K562 (cell line): ENCODE results near the gene BORCS8. TPM values are rescaled to one million over a fixed set of nuclear protein-coding genes. Genes with fewer than 3 reads are reported as not detected.
A peak's percentile ranks its signal among the peaks of the same experiment; 100 is the strongest.

Source experiments
- BRD4 ChIP-seq: fragments of 200-600 bp; sonication (generic); IDR thresholded peaks from 2 replicates; pipeline ENCODE4 v1.6.1; 2017; ENCODE audit warnings: inconsistent platforms
- CBX8 ChIP-seq: fragments of 200-600 bp; sonication (generic); IDR thresholded peaks from 2 replicates; pipeline ENCODE4 v1.6.1; 2012; ENCODE audit warnings: borderline replicate concordance, mixed run types, low read depth, mild to moderate bottlenecking, moderate library complexity, mixed read lengths, low read length, control low read depth, inconsistent platforms; ENCODE audit not compliant: poor library complexity, severe bottlenecking; ENCODE audit errors: extremely low read depth
- KLF16 ChIP-seq: IDR thresholded peaks from 2 replicates; pipeline ENCODE4 v1.6.1; 2016; ENCODE audit warnings: antibody characterized with exemption
- MAZ ChIP-seq, 2 experiments: fragments of 450-650 bp in 1 of 2; sonication (generic) in 1 of 2; formaldehyde crosslinking; IDR thresholded peaks in 1 of 2; conservative IDR thresholded peaks in 1 of 2; 2 replicates each; pipeline versions ENCODE4 v1.4.0 to v1.5.0; 2020; ENCODE audit warnings: mild to moderate bottlenecking in 1 of 2, missing genetic modification reagents in 1 of 2
- NCOA1 ChIP-seq: fragments of 450-650 bp; IDR thresholded peaks from 2 replicates; pipeline ENCODE4 v1.6.1; 2016; ENCODE audit warnings: low read depth
- NEUROD1 ChIP-seq: fragments of 150-350 bp; IDR thresholded peaks from 2 replicates; pipeline ENCODE4 v1.6.1; 2014; ENCODE audit warnings: borderline replicate concordance, low read length, low read depth; ENCODE audit not compliant: partially characterized antibody
- SMARCE1 ChIP-seq: fragments of 450-650 bp; IDR thresholded peaks from 2 replicates; pipeline ENCODE4 v1.7.1; 2016; ENCODE audit warnings: mild to moderate bottlenecking
- SREBF2 ChIP-seq: sonication (generic); formaldehyde crosslinking; IDR thresholded peaks from 2 replicates; pipeline ENCODE4 v1.4.0; 2020; ENCODE audit warnings: mild to moderate bottlenecking, missing genetic modification reagents
- STAG1 ChIP-seq: sonication (generic); formaldehyde crosslinking; IDR thresholded peaks from 2 replicates; pipeline ENCODE4 v1.5.0; 2020; ENCODE audit warnings: missing genetic modification reagents, borderline replicate concordance
- TEAD1 ChIP-seq, 2 experiments: fragments of 450-650 bp in 1 of 2; sonication (generic) in 1 of 2; formaldehyde crosslinking; IDR thresholded peaks; 2 replicates each; pipeline versions ENCODE4 v1.4.0 to v1.8.0; 2020 to 2022; ENCODE audit warnings: mild to moderate bottlenecking in 2 of 2, missing genetic modification reagents in 1 of 2
- ZNF644 ChIP-seq: fragments of 200-800 bp; sonication (Bioruptor generic); IDR thresholded peaks from 2 replicates; pipeline ENCODE4 v1.6.1; 2016; ENCODE audit warnings: low read depth, missing genetic modification characterization, missing compliant biosample characterization
- ZNF696 ChIP-seq: fragments of 250-450 bp; sonication (Bioruptor Pico); conservative IDR thresholded peaks from 2 replicates; pipeline ENCODE4 v1.4.0; 2020; ENCODE audit warnings: mild to moderate bottlenecking, moderate library complexity
- polyA plus RNA-seq, 8 experiments: library from polyadenylated mRNA; depleted of rRNA in 4 of 8; stranded (reverse) in 5 of 8; unstranded in 3 of 8; fragments of >200 nt; fragmentation: Nextera tagmentation in 2 of 8; fragmentation: Illumina TruSeq in 1 of 8; extraction: Ambion mirVana in 2 of 8; extraction: Trizol in 1 of 8; gene quantifications; 2 replicates each; pipeline versions ENCODE4 v1.2.1 to v1.2.3, GENCODE V29; 2011 to 2014; ENCODE audit warnings: inconsistent platforms in 1 of 8, missing spikeins in 1 of 8
- total RNA-seq, 7 experiments: library from RNA; depleted of rRNA in 6 of 7; stranded (reverse); fragments of >200 nt in 6 of 7; fragmentation: Illumina TruSeq in 2 of 7; extraction: Trizol in 2 of 7; gene quantifications; 2 replicates each; pipeline versions ENCODE4 v1.2.1 to v1.2.3, GENCODE V29; 2011 to 2021; ENCODE audit warnings: low replicate concordance in 1 of 7
- TF ChIP-seq, protein P1 (sequence below): fragments of 250-450 bp; sonication (Bioruptor Pico); IDR thresholded peaks from 2 replicates; pipeline ENCODE4 v1.4.0; 2020; ENCODE audit warnings: mild to moderate bottlenecking, moderate library complexity
- TF ChIP-seq, protein P2 (sequence below): sonication (generic); formaldehyde crosslinking; IDR thresholded peaks from 2 replicates; pipeline ENCODE4 v1.8.0; 2022; ENCODE audit warnings: missing genetic modification reagents, mild to moderate bottlenecking, borderline replicate concordance
- TF ChIP-seq, protein P3 (sequence below), 2 experiments: fragments of 450-650 bp; formaldehyde crosslinking in 1 of 2; IDR thresholded peaks; 2 replicates each; pipeline versions ENCODE4 v1.4.0 to v1.6.1; 2014 to 2020; ENCODE audit warnings: mild to moderate bottlenecking in 2 of 2, borderline replicate concordance in 1 of 2, low read depth in 1 of 2

The BORCS8 gene
- total and polyA plus RNA-seq, 9 of the 15 experiments (the other 6 are each of a cell fraction or from before 2014, with no cell fraction given), result 4.6 to 33.6 (median 16.3) TPM

DNA sequence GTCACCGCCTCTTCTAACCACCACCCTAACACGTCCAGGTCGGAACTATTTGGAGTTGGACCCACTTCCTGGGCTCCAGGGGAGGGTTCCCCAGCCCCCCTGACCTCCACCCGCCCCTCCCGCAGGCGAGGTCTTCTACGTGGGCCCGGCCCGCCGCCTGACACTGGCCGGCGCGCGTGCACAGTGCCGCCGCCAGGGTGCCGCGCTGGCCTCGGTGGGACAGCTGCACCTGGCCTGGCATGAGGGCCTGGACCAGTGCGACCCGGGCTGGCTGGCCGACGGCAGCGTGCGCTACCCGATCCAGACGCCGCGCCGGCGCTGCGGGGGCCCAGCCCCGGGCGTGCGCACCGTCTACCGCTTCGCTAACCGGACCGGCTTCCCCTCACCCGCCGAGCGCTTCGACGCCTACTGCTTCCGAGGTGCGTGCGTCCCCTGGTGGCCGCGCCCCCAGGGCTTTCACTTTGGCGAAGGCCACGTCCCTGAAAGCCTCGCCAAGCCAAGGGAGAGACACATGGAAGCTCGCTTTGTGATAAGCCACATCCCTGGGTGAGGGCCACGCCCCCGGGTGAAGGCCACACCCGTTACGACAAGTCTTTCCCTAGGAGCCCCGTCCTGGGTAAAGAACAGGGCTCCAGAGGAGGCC is 33.0 kb upstream of the BORCS8 start (continued):
- TF ChIP-seq TEAD1 (CRISPR knock-in tag; IDR thresholded peaks at IDR 0.05) (peak in 1 of 2 experiments; percentile 80; a peak in 2 of 4 replicates), BRD4 (no peak), NCOA1 (no peak), NEUROD1 (peak; percentile 53), MAZ (CRISPR knock-in tag; conservative IDR thresholded peaks at IDR 0.05 in 1 of 2, IDR thresholded peaks at IDR 0.05 in 1 of 2) (peak; percentile 74 to 84), CBX8 (no peak), SMARCE1 (no peak), ZNF696 (CRISPR knock-in tag) (no peak), KLF16 (peak; percentile 24; the same call in 1 of the 2 replicates), SREBF2 (CRISPR knock-in tag) (no peak), STAG1 (CRISPR knock-in tag) (peak; percentile 63), ZNF644 (tag) (no peak)
- TF ChIP-seq, protein P1, sequence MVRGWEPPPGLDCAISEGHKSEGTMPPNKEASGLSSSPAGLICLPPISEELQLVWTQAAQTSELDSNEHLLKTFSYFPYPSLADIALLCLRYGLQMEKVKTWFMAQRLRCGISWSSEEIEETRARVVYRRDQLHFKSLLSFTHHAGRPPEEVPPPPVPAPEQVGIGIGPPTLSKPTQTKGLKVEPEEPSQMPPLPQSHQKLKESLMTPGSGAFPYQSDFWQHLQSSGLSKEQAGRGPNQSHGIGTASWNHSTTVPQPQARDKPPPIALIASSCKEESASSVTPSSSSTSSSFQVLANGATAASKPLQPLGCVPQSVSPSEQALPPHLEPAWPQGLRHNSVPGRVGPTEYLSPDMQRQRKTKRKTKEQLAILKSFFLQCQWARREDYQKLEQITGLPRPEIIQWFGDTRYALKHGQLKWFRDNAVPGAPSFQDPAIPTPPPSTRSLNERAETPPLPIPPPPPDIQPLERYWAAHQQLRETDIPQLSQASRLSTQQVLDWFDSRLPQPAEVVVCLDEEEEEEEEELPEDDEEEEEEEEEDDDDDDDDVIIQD (CRISPR knock-in tag), result no peak
- TF ChIP-seq, protein P2, sequence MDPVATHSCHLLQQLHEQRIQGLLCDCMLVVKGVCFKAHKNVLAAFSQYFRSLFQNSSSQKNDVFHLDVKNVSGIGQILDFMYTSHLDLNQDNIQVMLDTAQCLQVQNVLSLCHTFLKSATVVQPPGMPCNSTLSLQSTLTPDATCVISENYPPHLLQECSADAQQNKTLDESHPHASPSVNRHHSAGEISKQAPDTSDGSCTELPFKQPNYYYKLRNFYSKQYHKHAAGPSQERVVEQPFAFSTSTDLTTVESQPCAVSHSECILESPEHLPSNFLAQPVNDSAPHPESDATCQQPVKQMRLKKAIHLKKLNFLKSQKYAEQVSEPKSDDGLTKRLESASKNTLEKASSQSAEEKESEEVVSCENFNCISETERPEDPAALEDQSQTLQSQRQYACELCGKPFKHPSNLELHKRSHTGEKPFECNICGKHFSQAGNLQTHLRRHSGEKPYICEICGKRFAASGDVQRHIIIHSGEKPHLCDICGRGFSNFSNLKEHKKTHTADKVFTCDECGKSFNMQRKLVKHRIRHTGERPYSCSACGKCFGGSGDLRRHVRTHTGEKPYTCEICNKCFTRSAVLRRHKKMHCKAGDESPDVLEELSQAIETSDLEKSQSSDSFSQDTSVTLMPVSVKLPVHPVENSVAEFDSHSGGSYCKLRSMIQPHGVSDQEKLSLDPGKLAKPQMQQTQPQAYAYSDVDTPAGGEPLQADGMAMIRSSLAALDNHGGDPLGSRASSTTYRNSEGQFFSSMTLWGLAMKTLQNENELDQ (CRISPR knock-in tag), result no peak
- TF ChIP-seq, protein P3, sequence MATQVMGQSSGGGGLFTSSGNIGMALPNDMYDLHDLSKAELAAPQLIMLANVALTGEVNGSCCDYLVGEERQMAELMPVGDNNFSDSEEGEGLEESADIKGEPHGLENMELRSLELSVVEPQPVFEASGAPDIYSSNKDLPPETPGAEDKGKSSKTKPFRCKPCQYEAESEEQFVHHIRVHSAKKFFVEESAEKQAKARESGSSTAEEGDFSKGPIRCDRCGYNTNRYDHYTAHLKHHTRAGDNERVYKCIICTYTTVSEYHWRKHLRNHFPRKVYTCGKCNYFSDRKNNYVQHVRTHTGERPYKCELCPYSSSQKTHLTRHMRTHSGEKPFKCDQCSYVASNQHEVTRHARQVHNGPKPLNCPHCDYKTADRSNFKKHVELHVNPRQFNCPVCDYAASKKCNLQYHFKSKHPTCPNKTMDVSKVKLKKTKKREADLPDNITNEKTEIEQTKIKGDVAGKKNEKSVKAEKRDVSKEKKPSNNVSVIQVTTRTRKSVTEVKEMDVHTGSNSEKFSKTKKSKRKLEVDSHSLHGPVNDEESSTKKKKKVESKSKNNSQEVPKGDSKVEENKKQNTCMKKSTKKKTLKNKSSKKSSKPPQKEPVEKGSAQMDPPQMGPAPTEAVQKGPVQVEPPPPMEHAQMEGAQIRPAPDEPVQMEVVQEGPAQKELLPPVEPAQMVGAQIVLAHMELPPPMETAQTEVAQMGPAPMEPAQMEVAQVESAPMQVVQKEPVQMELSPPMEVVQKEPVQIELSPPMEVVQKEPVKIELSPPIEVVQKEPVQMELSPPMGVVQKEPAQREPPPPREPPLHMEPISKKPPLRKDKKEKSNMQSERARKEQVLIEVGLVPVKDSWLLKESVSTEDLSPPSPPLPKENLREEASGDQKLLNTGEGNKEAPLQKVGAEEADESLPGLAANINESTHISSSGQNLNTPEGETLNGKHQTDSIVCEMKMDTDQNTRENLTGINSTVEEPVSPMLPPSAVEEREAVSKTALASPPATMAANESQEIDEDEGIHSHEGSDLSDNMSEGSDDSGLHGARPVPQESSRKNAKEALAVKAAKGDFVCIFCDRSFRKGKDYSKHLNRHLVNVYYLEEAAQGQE (IDR thresholded peaks at IDR 0.05; ENCODE audit: borderline replicate concordance), result peak; percentile 83
- TF ChIP-seq, protein P3 (CRISPR knock-in tag; IDR thresholded peaks at IDR 0.05; ENCODE audit: low read depth), result peak; percentile 44; the same call in 1 of the 2 replicates
